ENCODE data around the gene KCNQ2.

Gene KCNQ2

GRCh38 chr20:63400486-63401210 lies 71.8 kb downstream of the KCNQ2 start:
- DNase-seq, result no peak

- no peak for DNase-seq
Observed at GRCh38 chr20:63399596-63400375, 72.7 kb downstream of the KCNQ2 start.

GRCh38 chr20:63398744-63399514 lies 73.5 kb downstream of the KCNQ2 start:
- no peak for DNase-seq

GRCh38 chr20:63397946-63398450 lies 74.5 kb downstream of the KCNQ2 start:
- DNase-seq, result no peak

- no peak for DNase-seq
Observed at GRCh38 chr20:63397155-63397843, 75.2 kb downstream of the KCNQ2 start.

GRCh38 chr20:63396300-63396699 lies 76.2 kb downstream of the KCNQ2 start:
- no peak for DNase-seq

- DNase-seq, result no peak
Observed at GRCh38 chr20:63395723-63396122, 76.7 kb downstream of the KCNQ2 start.

GRCh38 chr20:63394920-63395455 lies 77.5 kb downstream of the KCNQ2 start:
- DNase-seq, result no peak

GRCh38 chr20:63394069-63394919 lies 78.2 kb downstream of the KCNQ2 start:
- no peak for DNase-seq

GRCh38 chr20:63393566-63393965 lies 78.9 kb downstream of the KCNQ2 start:
- no peak for DNase-seq

- DNase-seq, result no peak
Observed at GRCh38 chr20:63392465-63393365, 79.7 kb downstream of the KCNQ2 start.

GRCh38 chr20:63387917-63388316 lies 84.5 kb downstream of the KCNQ2 start:
- DNase-seq, result no peak

- no peak for DNase-seq
Observed at GRCh38 chr20:63387393-63387792, 85.1 kb downstream of the KCNQ2 start.

- DNase-seq, result no peak
Observed at GRCh38 chr20:63386491-63386890, 86.0 kb downstream of the KCNQ2 start.

- no peak for DNase-seq
Observed at GRCh38 chr20:63385819-63386218, 86.6 kb downstream of the KCNQ2 start.

- no peak for DNase-seq
Observed at GRCh38 chr20:63384336-63384735, 88.1 kb downstream of the KCNQ2 start.

GRCh38 chr20:63383556-63383955 lies 88.9 kb downstream of the KCNQ2 start:
- no peak for DNase-seq

- no peak for DNase-seq
Observed at GRCh38 chr20:63382551-63383300, 89.7 kb downstream of the KCNQ2 start.

GRCh38 chr20:63381781-63382431 lies 90.5 kb downstream of the KCNQ2 start:
- DNase-seq, result no peak

Data from NCI-H524 treated with DMSO at 0.1 percent for 48 hours (cell line).